H9 (cell line): Measurements from ENCODE around the gene WNT5B. TPM values are rescaled to one million over a fixed set of nuclear protein-coding genes. Genes with fewer than 3 reads are reported as not detected.

Source experiments
- DNase-seq: peaks from one replicate; pipeline ENCODE4 v3.0.0-alpha.2; 2017
- H2AFZ ChIP-seq: one replicate; pipeline ENCODE4 v1.6.1; 2013; ENCODE audit warnings: mild to moderate bottlenecking, low read length, control low read depth, moderate library complexity
- H2AK5ac ChIP-seq: 2 replicates; pipeline ENCODE4 v1.6.1; 2013; ENCODE audit warnings: low read length, control low read depth, mixed read lengths; ENCODE audit not compliant: insufficient read length
- H2BK120ac ChIP-seq: one replicate; pipeline ENCODE4 v1.6.1; 2013; ENCODE audit warnings: low read depth, mild to moderate bottlenecking, low read length, control low read depth, inconsistent platforms; ENCODE audit not compliant: poor library complexity, severe bottlenecking
- H2BK12ac ChIP-seq: 2 replicates; pipeline ENCODE4 v1.6.1; 2013; ENCODE audit warnings: low read length, control low read depth, mixed read lengths, low read depth; ENCODE audit not compliant: insufficient read length
- H2BK15ac ChIP-seq: 2 replicates; pipeline ENCODE4 v1.6.1; 2013; ENCODE audit warnings: low read depth, low read length, control low read depth
- H2BK20ac ChIP-seq: one replicate; pipeline ENCODE4 v1.6.1; 2013; ENCODE audit warnings: low read depth, mild to moderate bottlenecking, low read length, control low read depth, inconsistent platforms; ENCODE audit not compliant: poor library complexity, severe bottlenecking
- H2BK5ac ChIP-seq: 2 replicates; pipeline ENCODE4 v1.6.1; 2013; ENCODE audit warnings: low read length, control low read depth, mixed read lengths; ENCODE audit not compliant: insufficient read length
- H3K14ac ChIP-seq: 2 replicates; pipeline ENCODE4 v1.6.1; 2013; ENCODE audit warnings: low read length, control low read depth; ENCODE audit not compliant: insufficient read depth
- H3K18ac ChIP-seq: 2 replicates; pipeline ENCODE4 v1.6.1; 2013; ENCODE audit warnings: low read depth, mild to moderate bottlenecking, mixed read lengths, low read length, control low read depth; ENCODE audit not compliant: insufficient read length
- H3K23ac ChIP-seq: 2 replicates; pipeline ENCODE4 v1.6.1; 2013; ENCODE audit warnings: low read length, control low read depth, mixed read lengths, low read depth; ENCODE audit not compliant: insufficient read length
- H3K23me2 ChIP-seq: 2 replicates; pipeline ENCODE4 v1.6.1; 2013; ENCODE audit warnings: low read depth, mild to moderate bottlenecking, mixed read lengths, low read length, control low read depth; ENCODE audit not compliant: insufficient read length, poor library complexity, severe bottlenecking
- H3K27ac ChIP-seq: 2 replicates; pipeline ENCODE4 v1.5.1; 2013; ENCODE audit warnings: low read length, control low read depth, mixed read lengths, low read depth; ENCODE audit not compliant: insufficient read length
- H3K27me3 ChIP-seq: 2 replicates; pipeline ENCODE4 v1.6.1; 2013; ENCODE audit warnings: low read length, control low read depth, inconsistent platforms; ENCODE audit not compliant: insufficient read depth
- H3K4ac ChIP-seq: 2 replicates; pipeline ENCODE4 v1.6.1; 2013; ENCODE audit warnings: low read depth, mild to moderate bottlenecking, control low read depth, inconsistent platforms, low read length, moderate library complexity
- H3K4me1 ChIP-seq: 2 replicates; pipeline ENCODE4 v1.6.1; 2013; ENCODE audit warnings: low read length, control low read depth, inconsistent platforms; ENCODE audit not compliant: insufficient read depth
- H3K4me2 ChIP-seq: 2 replicates; pipeline ENCODE4 v1.6.1; 2013; ENCODE audit warnings: low read length, control low read depth, mixed read lengths; ENCODE audit not compliant: insufficient read length, insufficient read depth
- H3K56ac ChIP-seq: 2 replicates; pipeline ENCODE4 v1.6.1; 2013; ENCODE audit warnings: low read depth, mild to moderate bottlenecking, mixed read lengths, low read length, control low read depth; ENCODE audit not compliant: insufficient read length
- H3K79me1 ChIP-seq: 2 replicates; pipeline ENCODE4 v1.6.1; 2013; ENCODE audit warnings: low read depth, mild to moderate bottlenecking, moderate library complexity, low read length, control low read depth, inconsistent platforms; ENCODE audit not compliant: insufficient read depth, poor library complexity, severe bottlenecking
- H3K79me2 ChIP-seq: 2 replicates; pipeline ENCODE4 v1.6.1; 2013; ENCODE audit warnings: low read length, control low read depth, inconsistent platforms; ENCODE audit not compliant: insufficient read depth
- H3K9ac ChIP-seq: 2 replicates; pipeline ENCODE4 v1.6.1; 2013; ENCODE audit warnings: low read length, control low read depth, mixed read lengths; ENCODE audit not compliant: insufficient read length; ENCODE audit errors: extremely low read depth
- H3K9me3 ChIP-seq: one replicate; pipeline ENCODE4 v1.6.1; 2013; ENCODE audit warnings: low read depth, low read length, inconsistent platforms; ENCODE audit not compliant: control insufficient read depth
- H3T11ph ChIP-seq: one replicate; pipeline ENCODE4 v1.6.1; 2013; ENCODE audit warnings: mild to moderate bottlenecking, low read length, control low read depth, inconsistent platforms
- H4K20me1 ChIP-seq: one replicate; pipeline ENCODE4 v1.6.1; 2013; ENCODE audit not compliant: control insufficient read depth, insufficient read length, insufficient read depth
- H4K5ac ChIP-seq: 2 replicates; pipeline ENCODE4 v1.6.1; 2013; ENCODE audit warnings: low read depth, mild to moderate bottlenecking, mixed read lengths, low read length, control low read depth; ENCODE audit not compliant: insufficient read length
- H4K8ac ChIP-seq: replicated peaks from 2 replicates; pipeline ENCODE4 v1.6.1; 2013; ENCODE audit warnings: low read length, control low read depth, mixed read lengths, low read depth; ENCODE audit not compliant: insufficient read length
- H4K91ac ChIP-seq: 2 replicates; pipeline ENCODE4 v1.6.1; 2013; ENCODE audit warnings: low read depth, mild to moderate bottlenecking, moderate library complexity, mixed read lengths, low read length, control low read depth; ENCODE audit not compliant: insufficient read length
- H3K27ac Mint-ChIP-seq, 3 experiments: 2 replicates in 2 of 3; 3 replicates in 1 of 3; pipeline ENCODE4 v1.8.0; 2020 to 2021; ENCODE audit warnings: mixed read lengths in 3 of 3, mild to moderate bottlenecking in 1 of 3, moderate library complexity in 1 of 3
- H3K27me3 Mint-ChIP-seq: 2 replicates; pipeline ENCODE4 v1.8.0; 2021; ENCODE audit warnings: low read depth, mild to moderate bottlenecking, moderate library complexity, mixed read lengths
- H3K36me3 Mint-ChIP-seq, 3 experiments: 2 replicates in 2 of 3; 3 replicates in 1 of 3; pipeline ENCODE4 v1.8.0; 2020 to 2021; ENCODE audit warnings: low read depth in 3 of 3, mixed read lengths in 3 of 3; ENCODE audit not compliant: insufficient read depth in 1 of 3
- H3K4me1 Mint-ChIP-seq, 2 experiments: 2 replicates each; pipeline ENCODE4 v1.8.0; 2020; ENCODE audit warnings: mixed read lengths in 2 of 2
- H3K4me3 Mint-ChIP-seq, 2 experiments: 2 replicates in 1 of 2; 3 replicates in 1 of 2; pipeline ENCODE4 v1.8.0; 2020 to 2021; ENCODE audit warnings: mild to moderate bottlenecking in 2 of 2, mixed read lengths in 2 of 2, moderate library complexity in 1 of 2
- H3K9me3 Mint-ChIP-seq, 2 experiments: 2 replicates in 1 of 2; 3 replicates in 1 of 2; pipeline ENCODE4 v1.8.0; 2020; ENCODE audit warnings: mild to moderate bottlenecking in 2 of 2, mixed read lengths in 2 of 2, moderate library complexity in 1 of 2
- CTCF ChIP-seq: fragments of 200-600 bp; sonication (generic); conservative IDR thresholded peaks from 3 replicates; pipeline ENCODE4 v1.8.0; 2021; ENCODE audit warnings: antibody characterized with exemption, mild to moderate bottlenecking
- WGBS: extraction: QIAGEN DNeasy Blood & Tissue Kit; methylation state at CpG from one replicate; pipeline ENCODE4 v1.1.7; 2013; ENCODE audit warnings: missing lambda C conversion rate, low lambda C conversion rate, mixed read lengths; ENCODE audit not compliant: insufficient read length; ENCODE audit errors: extremely low coverage; 5-methylcytosine and 5-hydroxymethylcytosine counted together
- total RNA-seq: library from RNA; stranded (reverse); gene quantifications from 2 replicates; pipeline ENCODE4 v1.2.1, GENCODE V29; 2021

The WNT5B gene
- total RNA-seq, 1 experiment from 2014 or later = 1.5 TPM

GRCh38 chr12:1665366-1665765 lies 36.3 kb downstream of the WNT5B start:
- Mint-ChIP-seq H3K27ac (no peak overlapping the region), H3K4me1 (peaks cover 5 to 6% of the 10 kb centered on the region in 2 experiments; a peak in 3 of 4 replicates), H3K9me3 (peaks cover 0 to 5% of the 10 kb centered on the region in 2 experiments; a peak in 2 of 5 replicates), H3K4me3 (no peak overlapping the region), H3K27me3 (peaks cover 38% of the 10 kb centered on the region), H3K36me3 (no peaks in the 10 kb centered on the region; a peak in 1 of 7 replicates)
- peaks cover 14% of the 10 kb centered on the region for H3K23me2 ChIP-seq
- no peak overlapping the region for H2AFZ ChIP-seq
- no peak overlapping the region for H3K9ac ChIP-seq
- TF ChIP-seq CTCF = no peak
- no peak overlapping the region for H2BK20ac ChIP-seq
- no peak overlapping the region for H4K91ac ChIP-seq
- H2BK5ac ChIP-seq = no peak overlapping the region
- no peak overlapping the region for H3K4me2 ChIP-seq
- H3T11ph ChIP-seq = no peak overlapping the region
- no peak overlapping the region for H3K56ac ChIP-seq
- no peak overlapping the region for H3K14ac ChIP-seq
- no peaks in the 10 kb centered on the region for H4K20me1 ChIP-seq
- no peak overlapping the region for H3K23ac ChIP-seq
- no peak overlapping the region for H3K4ac ChIP-seq
- no peak overlapping the region for H4K5ac ChIP-seq
- H3K27me3 ChIP-seq = peaks cover 8% of the 10 kb centered on the region; the same call in 1 of the 2 replicates
- H3K4me1 ChIP-seq = no peaks in the 10 kb centered on the region
- H4K8ac ChIP-seq = no peak overlapping the region
- DNase-seq = no peak
- no peak overlapping the region for H3K18ac ChIP-seq
- H2BK12ac ChIP-seq = no peak overlapping the region
- H3K79me2 ChIP-seq = no peaks in the 10 kb centered on the region
- H3K79me1 ChIP-seq = no peaks in the 10 kb centered on the region
- no peaks in the 10 kb centered on the region for H3K9me3 ChIP-seq
- H3K27ac ChIP-seq = no peak overlapping the region
- no peak overlapping the region for H2AK5ac ChIP-seq
- WGBS = no CpG with 5 or more reads among the region's 2 CpGs
- no peak overlapping the region for H2BK15ac ChIP-seq
- no peak overlapping the region for H2BK120ac ChIP-seq
